NT2/D1 (cell line): ENCODE data around the gene STK38L.

ENCODE experiments used
- DNase-seq: peaks from one replicate; pipeline ENCODE4 v3.0.0-alpha.2; 2011; ENCODE audit warnings: low read depth, low spot score
- H3K27me3 ChIP-seq: 2 replicates; pipeline ENCODE4 v1.6.0; 2011; ENCODE audit warnings: mild to moderate bottlenecking; ENCODE audit not compliant: insufficient read length, insufficient read depth
- H3K36me3 ChIP-seq: 2 replicates; pipeline ENCODE4 v1.6.1; 2011; ENCODE audit warnings: mild to moderate bottlenecking, low read length, mixed read lengths; ENCODE audit not compliant: insufficient read depth, insufficient read length
- H3K4me1 ChIP-seq: 2 replicates; pipeline ENCODE4 v1.5.1; 2011; ENCODE audit not compliant: insufficient read depth, insufficient read length
- H3K4me3 ChIP-seq: 2 replicates; pipeline ENCODE4 v1.5.1; 2011; ENCODE audit warnings: low read depth; ENCODE audit not compliant: insufficient read length
- H3K9ac ChIP-seq: 2 replicates; pipeline ENCODE4 v1.6.0; 2011; ENCODE audit warnings: low read depth; ENCODE audit not compliant: insufficient read length
- H3K9me3 ChIP-seq: 2 replicates; pipeline ENCODE4 v1.5.1; 2011; ENCODE audit warnings: mild to moderate bottlenecking, low read length; ENCODE audit not compliant: insufficient read depth
- SUZ12 ChIP-seq: IDR thresholded peaks from 2 replicates; pipeline ENCODE4 v1.6.1; 2011; ENCODE audit not compliant: insufficient read length, insufficient read depth; ENCODE audit errors: extremely low read depth
- YY1 ChIP-seq: IDR thresholded peaks from 2 replicates; pipeline ENCODE4 v1.6.1; 2011; ENCODE audit not compliant: insufficient read length, insufficient read depth
- ZNF274 ChIP-seq: IDR thresholded peaks from 2 replicates; pipeline ENCODE4 v1.6.1; 2011; ENCODE audit warnings: mild to moderate bottlenecking, low read depth, low read length

Gene STK38L

GRCh38 chr12:27246774-27247173 is 2.7 kb downstream of the STK38L start:
- Histone ChIP-seq H3K27me3 (peaks cover 3% of the 10 kb centered on the region), H3K4me1 (no peaks in the 10 kb centered on the region), H3K9me3 (peaks cover 13% of the 10 kb centered on the region; the same call in 1 of the 2 replicates), H3K9ac (no peak overlapping the region), H3K36me3 (no peaks in the 10 kb centered on the region), H3K4me3 (no peak overlapping the region)
- no peak for DNase-seq
- TF ChIP-seq ZNF274 (no peak), YY1 (no peak), SUZ12 (no peak)

- H3K4me3 ChIP-seq = no peak overlapping the region
- no peak overlapping the region for H3K9ac ChIP-seq
- DNase-seq = no peak
- H3K4me1 ChIP-seq = no peaks in the 10 kb centered on the region
- TF ChIP-seq YY1 = no peak
- no peak for TF ChIP-seq SUZ12
- no peak for TF ChIP-seq ZNF274
- H3K27me3 ChIP-seq = no peaks in the 10 kb centered on the region
- H3K9me3 ChIP-seq = no peaks in the 10 kb centered on the region
- H3K36me3 ChIP-seq = no peaks in the 10 kb centered on the region
These were observed 8.8 kb downstream of the STK38L start for GRCh38 chr12:27252934-27253333.

GRCh38 chr12:27253347-27253746 is 9.3 kb downstream of the STK38L start:
- TF ChIP-seq ZNF274 (no peak), SUZ12 (no peak), YY1 (no peak)
- Histone ChIP-seq H3K27me3 (no peaks in the 10 kb centered on the region), H3K4me1 (no peaks in the 10 kb centered on the region), H3K9ac (no peak overlapping the region), H3K4me3 (no peak overlapping the region), H3K9me3 (no peaks in the 10 kb centered on the region), H3K36me3 (no peaks in the 10 kb centered on the region)
- no peak for DNase-seq

GRCh38 chr12:27255806-27256205 is 11.7 kb downstream of the STK38L start:
- H3K36me3 ChIP-seq = no peaks in the 10 kb centered on the region
- no peak for DNase-seq
- no peaks in the 10 kb centered on the region for H3K4me1 ChIP-seq
- H3K4me3 ChIP-seq = no peak overlapping the region
- H3K9ac ChIP-seq = no peak overlapping the region
- no peaks in the 10 kb centered on the region for H3K27me3 ChIP-seq
- no peaks in the 10 kb centered on the region for H3K9me3 ChIP-seq
- TF ChIP-seq SUZ12 (no peak), YY1 (no peak), ZNF274 (no peak)

GRCh38 chr12:27257104-27257843 is 13.2 kb downstream of the STK38L start:
- H3K4me1 ChIP-seq = no peaks in the 10 kb centered on the region
- no peak for DNase-seq
- no peak overlapping the region for H3K9ac ChIP-seq
- TF ChIP-seq SUZ12 (no peak), YY1 (no peak), ZNF274 (no peak)
- no peaks in the 10 kb centered on the region for H3K27me3 ChIP-seq
- H3K36me3 ChIP-seq = no peaks in the 10 kb centered on the region
- H3K4me3 ChIP-seq = no peak overlapping the region
- no peaks in the 10 kb centered on the region for H3K9me3 ChIP-seq

GRCh38 chr12:27260746-27261145 is 16.7 kb downstream of the STK38L start:
- Histone ChIP-seq H3K36me3 (no peaks in the 10 kb centered on the region), H3K4me1 (no peaks in the 10 kb centered on the region), H3K9ac (no peak overlapping the region), H3K9me3 (no peaks in the 10 kb centered on the region), H3K4me3 (no peak overlapping the region), H3K27me3 (no peaks in the 10 kb centered on the region)
- no peak for TF ChIP-seq ZNF274
- TF ChIP-seq YY1 = no peak
- no peak for TF ChIP-seq SUZ12
- DNase-seq = no peak

GRCh38 chr12:27261866-27262265 is 17.8 kb downstream of the STK38L start:
- H3K36me3 ChIP-seq = no peaks in the 10 kb centered on the region
- no peak overlapping the region for H3K4me3 ChIP-seq
- no peaks in the 10 kb centered on the region for H3K9me3 ChIP-seq
- no peak overlapping the region for H3K9ac ChIP-seq
- TF ChIP-seq ZNF274 (no peak), SUZ12 (no peak), YY1 (no peak)
- no peak for DNase-seq
- H3K4me1 ChIP-seq = no peaks in the 10 kb centered on the region
- no peaks in the 10 kb centered on the region for H3K27me3 ChIP-seq
